Liver (tissue), 9 donors: ENCODE measurements around the gene CLDN16. TPM values are rescaled to one million over a fixed set of nuclear protein-coding genes. Genes with fewer than 3 reads are reported as not detected.

ENCODE experiments used
- DNase-seq: peaks from one replicate; pipeline ENCODE4 v3.0.0-alpha.2; 2017; ENCODE audit warnings: low spot score
- H3K27ac ChIP-seq, 2 donors: one replicate each; pipeline ENCODE4 v1.7.0; 2013; ENCODE audit warnings: inconsistent platforms in 2 of 2, low read length in 2 of 2, control low read depth in 1 of 2, low read depth in 1 of 2, mild to moderate bottlenecking in 1 of 2
- H3K27me3 ChIP-seq, 4 donors: one replicate each; pipeline versions ENCODE4 v1.6.1 to v1.7.0; 2013; ENCODE audit warnings: low read length in 3 of 4, inconsistent platforms in 1 of 4, mild to moderate bottlenecking in 1 of 4, moderate library complexity in 1 of 4; ENCODE audit not compliant: control insufficient read depth in 4 of 4, insufficient read depth in 4 of 4
- H3K36me3 ChIP-seq, 4 donors: one replicate each; pipeline versions ENCODE4 v1.6.1 to v1.7.0; 2013; ENCODE audit warnings: low read length in 3 of 4, mild to moderate bottlenecking in 3 of 4, low read depth in 1 of 4, moderate library complexity in 1 of 4; ENCODE audit not compliant: control insufficient read depth in 4 of 4, insufficient read depth in 3 of 4
- H3K4me1 ChIP-seq, 4 donors: one replicate each; pipeline versions ENCODE4 v1.6.1 to v1.7.0; 2013; ENCODE audit warnings: low read length in 3 of 4, mild to moderate bottlenecking in 3 of 4, moderate library complexity in 1 of 4; ENCODE audit not compliant: control insufficient read depth in 4 of 4, insufficient read depth in 4 of 4
- H3K4me3 ChIP-seq, 3 donors: one replicate each; pipeline versions ENCODE4 v1.6.1 to v1.7.0; 2013; ENCODE audit warnings: low read length in 3 of 3, control low read depth in 1 of 3, low read depth in 1 of 3, mild to moderate bottlenecking in 1 of 3
- H3K9ac ChIP-seq, 2 donors: one replicate each; pipeline ENCODE4 v1.7.0; 2013; ENCODE audit warnings: low read length in 2 of 2, mild to moderate bottlenecking in 2 of 2, moderate library complexity in 2 of 2, control low read depth in 1 of 2, low read depth in 1 of 2
- H3K9me3 ChIP-seq, 4 donors: one replicate each; pipeline versions ENCODE4 v1.6.1 to v1.7.0; 2013; ENCODE audit warnings: low read length in 3 of 4; ENCODE audit not compliant: control insufficient read depth in 4 of 4
- EGR1 ChIP-seq, 2 donors: IDR thresholded peaks; 2 replicates each; pipeline ENCODE4 v1.6.1; 2016 to 2018; ENCODE audit warnings: antibody characterized with exemption in 2 of 2, low read depth in 2 of 2
- FOXA1 ChIP-seq: IDR thresholded peaks from 2 replicates; pipeline ENCODE4 v1.6.1; 2016; ENCODE audit warnings: antibody characterized with exemption
- FOXA2 ChIP-seq: IDR thresholded peaks from 2 replicates; pipeline ENCODE4 v1.6.1; 2016; ENCODE audit warnings: antibody characterized with exemption
- HNF4A ChIP-seq, 2 donors: conservative IDR thresholded peaks; 2 replicates each; pipeline ENCODE4 v1.6.1; 2016; ENCODE audit warnings: antibody characterized with exemption in 2 of 2, mild to moderate bottlenecking in 2 of 2
- HNF4G ChIP-seq: IDR thresholded peaks from 2 replicates; pipeline ENCODE4 v1.6.1; 2016; ENCODE audit warnings: antibody characterized with exemption
- NR2F2 ChIP-seq: IDR thresholded peaks from 2 replicates; pipeline ENCODE4 v1.6.1; 2016; ENCODE audit warnings: antibody characterized with exemption
- SP1 ChIP-seq: IDR thresholded peaks from 2 replicates; pipeline ENCODE4 v1.6.1; 2018; ENCODE audit warnings: antibody characterized with exemption, mild to moderate bottlenecking
- TAF1 ChIP-seq: conservative IDR thresholded peaks from 2 replicates; pipeline ENCODE4 v1.6.1; 2016; ENCODE audit warnings: antibody characterized with exemption, mild to moderate bottlenecking
- YY1 ChIP-seq: IDR thresholded peaks from 2 replicates; pipeline ENCODE4 v1.6.1; 2016; ENCODE audit warnings: antibody characterized with exemption, mild to moderate bottlenecking
- WGBS: extraction: QIAGEN DNeasy Blood & Tissue Kit; methylation state at CpG from one replicate; pipeline ENCODE4 v1.1.7; 2013; 5-methylcytosine and 5-hydroxymethylcytosine counted together
- polyA plus RNA-seq, 2 donors: library from polyadenylated mRNA; stranded (reverse) in 1 of 2; unstranded in 1 of 2; fragments of 200-250 nt in 1 of 2; fragments of >200 nt in 1 of 2; fragmentation: Nextera tagmentation in 1 of 2; extraction: Ambion mirVana in 1 of 2; gene quantifications; one replicate each; pipeline versions ENCODE4 v1.2.1 to v1.2.3, GENCODE V29; 2013 to 2015
- total RNA-seq, 2 donors: library from RNA; depleted of rRNA; stranded (reverse); fragments of >200 nt; gene quantifications; one replicate each; pipeline ENCODE4 v1.2.3, GENCODE V29; 2014
- TF ChIP-seq, protein P1 (sequence below): fragments of 150-350 bp; IDR thresholded peaks from 2 replicates; pipeline ENCODE4 v1.5.1; 2017; ENCODE audit warnings: improper control_type of control experiment, low read depth, low read length; ENCODE audit not compliant: missing input control
- TF ChIP-seq, protein P2 (sequence below): IDR thresholded peaks from 2 replicates; pipeline ENCODE4 v1.6.1; 2016; ENCODE audit warnings: antibody characterized with exemption
- TF ChIP-seq, protein P3 (sequence below): IDR thresholded peaks from 2 replicates; pipeline ENCODE4 v1.6.1; 2016; ENCODE audit warnings: antibody characterized with exemption, mild to moderate bottlenecking
- TF ChIP-seq, protein P4 (sequence below): IDR thresholded peaks from 2 replicates; pipeline ENCODE4 v1.6.1; 2016; ENCODE audit warnings: antibody characterized with exemption
- TF ChIP-seq, protein P5 (sequence below): IDR thresholded peaks from 2 replicates; pipeline ENCODE4 v1.6.1; 2016; ENCODE audit warnings: antibody characterized with exemption
- donor health status: healthy.
- donor health status: healthy.
- donor health status: healthy.
- donor health status: healthy.
- donor health status: healthy.

Gene CLDN16
- total and polyA plus RNA-seq, 4 donors, result 0.22 to 0.89 (median 0.70) TPM

DNA sequence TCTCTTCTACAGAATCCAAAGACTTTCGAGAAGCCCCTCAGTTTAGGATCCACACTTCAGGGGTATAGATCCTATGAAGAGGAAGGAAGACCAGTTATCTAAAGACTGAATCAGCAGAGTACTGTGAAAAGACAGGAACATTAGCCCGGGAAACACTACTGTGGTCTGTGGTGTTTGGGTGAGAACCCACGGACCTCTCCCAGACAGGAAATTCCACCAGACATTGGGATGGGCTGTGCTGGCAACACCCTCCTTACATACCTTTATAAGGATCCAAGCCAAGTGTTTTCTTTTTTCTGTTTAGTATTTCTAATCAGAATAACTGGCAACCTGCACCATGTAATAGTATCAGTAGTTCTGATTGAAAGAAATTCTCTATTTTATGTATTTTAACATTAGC is 47.7 kb downstream of the CLDN16 start:
- DNase-seq, result no peak
- Histone ChIP-seq H3K36me3 (no peaks in the 10 kb centered on the region), H3K27me3 (no peaks in the 10 kb centered on the region), H3K9ac (no peak overlapping the region), H3K27ac (no peak overlapping the region), H3K4me1 (no peaks in the 10 kb centered on the region), H3K9me3 (no peaks in the 10 kb centered on the region), H3K4me3 (no peak overlapping the region)
- TF ChIP-seq HNF4A (conservative IDR thresholded peaks at IDR 0.05), result no peak
- TF ChIP-seq EGR1 (IDR thresholded peaks at IDR 0.05; ENCODE audit: low read depth in 2 of 2), result no peak
- TF ChIP-seq FOXA1, result no peak
- TF ChIP-seq, protein P1, sequence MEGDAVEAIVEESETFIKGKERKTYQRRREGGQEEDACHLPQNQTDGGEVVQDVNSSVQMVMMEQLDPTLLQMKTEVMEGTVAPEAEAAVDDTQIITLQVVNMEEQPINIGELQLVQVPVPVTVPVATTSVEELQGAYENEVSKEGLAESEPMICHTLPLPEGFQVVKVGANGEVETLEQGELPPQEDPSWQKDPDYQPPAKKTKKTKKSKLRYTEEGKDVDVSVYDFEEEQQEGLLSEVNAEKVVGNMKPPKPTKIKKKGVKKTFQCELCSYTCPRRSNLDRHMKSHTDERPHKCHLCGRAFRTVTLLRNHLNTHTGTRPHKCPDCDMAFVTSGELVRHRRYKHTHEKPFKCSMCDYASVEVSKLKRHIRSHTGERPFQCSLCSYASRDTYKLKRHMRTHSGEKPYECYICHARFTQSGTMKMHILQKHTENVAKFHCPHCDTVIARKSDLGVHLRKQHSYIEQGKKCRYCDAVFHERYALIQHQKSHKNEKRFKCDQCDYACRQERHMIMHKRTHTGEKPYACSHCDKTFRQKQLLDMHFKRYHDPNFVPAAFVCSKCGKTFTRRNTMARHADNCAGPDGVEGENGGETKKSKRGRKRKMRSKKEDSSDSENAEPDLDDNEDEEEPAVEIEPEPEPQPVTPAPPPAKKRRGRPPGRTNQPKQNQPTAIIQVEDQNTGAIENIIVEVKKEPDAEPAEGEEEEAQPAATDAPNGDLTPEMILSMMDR, result no peak
- no peak for TF ChIP-seq SP1
- 76% methylated on average over 3 of the region's 3 CpGs for WGBS

DNA sequence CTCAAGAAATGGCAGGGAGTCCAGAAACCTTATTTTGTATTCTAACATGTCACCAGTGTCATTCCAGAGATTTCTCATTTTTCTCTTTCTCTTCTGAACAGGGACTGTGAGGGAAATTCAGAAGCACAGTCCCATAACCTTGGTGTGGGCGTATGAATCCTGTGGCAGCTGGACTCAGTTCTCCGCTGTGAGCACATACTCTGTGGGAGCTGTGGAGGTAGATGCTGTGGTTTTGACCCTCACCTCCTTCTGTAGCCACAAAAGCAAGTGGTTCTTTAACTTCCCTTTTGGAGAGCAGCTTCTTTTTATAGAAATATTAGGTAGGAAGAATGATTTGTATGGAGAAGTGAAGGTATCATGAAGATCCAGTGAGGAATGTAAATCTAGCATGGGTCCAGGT is 48.4 kb downstream of the CLDN16 start:
- H3K36me3 ChIP-seq, result no peaks in the 10 kb centered on the region
- H3K9me3 ChIP-seq, result no peaks in the 10 kb centered on the region
- H3K27ac ChIP-seq, result no peak overlapping the region
- H3K4me1 ChIP-seq, result no peaks in the 10 kb centered on the region
- H3K4me3 ChIP-seq, result no peak overlapping the region
- no peak for TF ChIP-seq NR2F2
- TF ChIP-seq HNF4A (conservative IDR thresholded peaks at IDR 0.05), result no peak
- TF ChIP-seq TAF1, result no peak
- TF ChIP-seq EGR1 (IDR thresholded peaks at IDR 0.05; ENCODE audit: low read depth in 2 of 2), result no peak
- no peak for TF ChIP-seq FOXA2
- TF ChIP-seq FOXA1, result no peak
- TF ChIP-seq YY1, result no peak
- TF ChIP-seq, protein P1, result no peak
- TF ChIP-seq, protein P2, sequence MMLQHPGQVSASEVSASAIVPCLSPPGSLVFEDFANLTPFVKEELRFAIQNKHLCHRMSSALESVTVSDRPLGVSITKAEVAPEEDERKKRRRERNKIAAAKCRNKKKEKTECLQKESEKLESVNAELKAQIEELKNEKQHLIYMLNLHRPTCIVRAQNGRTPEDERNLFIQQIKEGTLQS, result no peak
- TF ChIP-seq, protein P3, sequence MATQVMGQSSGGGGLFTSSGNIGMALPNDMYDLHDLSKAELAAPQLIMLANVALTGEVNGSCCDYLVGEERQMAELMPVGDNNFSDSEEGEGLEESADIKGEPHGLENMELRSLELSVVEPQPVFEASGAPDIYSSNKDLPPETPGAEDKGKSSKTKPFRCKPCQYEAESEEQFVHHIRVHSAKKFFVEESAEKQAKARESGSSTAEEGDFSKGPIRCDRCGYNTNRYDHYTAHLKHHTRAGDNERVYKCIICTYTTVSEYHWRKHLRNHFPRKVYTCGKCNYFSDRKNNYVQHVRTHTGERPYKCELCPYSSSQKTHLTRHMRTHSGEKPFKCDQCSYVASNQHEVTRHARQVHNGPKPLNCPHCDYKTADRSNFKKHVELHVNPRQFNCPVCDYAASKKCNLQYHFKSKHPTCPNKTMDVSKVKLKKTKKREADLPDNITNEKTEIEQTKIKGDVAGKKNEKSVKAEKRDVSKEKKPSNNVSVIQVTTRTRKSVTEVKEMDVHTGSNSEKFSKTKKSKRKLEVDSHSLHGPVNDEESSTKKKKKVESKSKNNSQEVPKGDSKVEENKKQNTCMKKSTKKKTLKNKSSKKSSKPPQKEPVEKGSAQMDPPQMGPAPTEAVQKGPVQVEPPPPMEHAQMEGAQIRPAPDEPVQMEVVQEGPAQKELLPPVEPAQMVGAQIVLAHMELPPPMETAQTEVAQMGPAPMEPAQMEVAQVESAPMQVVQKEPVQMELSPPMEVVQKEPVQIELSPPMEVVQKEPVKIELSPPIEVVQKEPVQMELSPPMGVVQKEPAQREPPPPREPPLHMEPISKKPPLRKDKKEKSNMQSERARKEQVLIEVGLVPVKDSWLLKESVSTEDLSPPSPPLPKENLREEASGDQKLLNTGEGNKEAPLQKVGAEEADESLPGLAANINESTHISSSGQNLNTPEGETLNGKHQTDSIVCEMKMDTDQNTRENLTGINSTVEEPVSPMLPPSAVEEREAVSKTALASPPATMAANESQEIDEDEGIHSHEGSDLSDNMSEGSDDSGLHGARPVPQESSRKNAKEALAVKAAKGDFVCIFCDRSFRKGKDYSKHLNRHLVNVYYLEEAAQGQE, result no peak
- TF ChIP-seq, protein P4, sequence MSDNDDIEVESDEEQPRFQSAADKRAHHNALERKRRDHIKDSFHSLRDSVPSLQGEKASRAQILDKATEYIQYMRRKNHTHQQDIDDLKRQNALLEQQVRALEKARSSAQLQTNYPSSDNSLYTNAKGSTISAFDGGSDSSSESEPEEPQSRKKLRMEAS, result no peak
- TF ChIP-seq HNF4G, result no peak
- TF ChIP-seq, protein P5, sequence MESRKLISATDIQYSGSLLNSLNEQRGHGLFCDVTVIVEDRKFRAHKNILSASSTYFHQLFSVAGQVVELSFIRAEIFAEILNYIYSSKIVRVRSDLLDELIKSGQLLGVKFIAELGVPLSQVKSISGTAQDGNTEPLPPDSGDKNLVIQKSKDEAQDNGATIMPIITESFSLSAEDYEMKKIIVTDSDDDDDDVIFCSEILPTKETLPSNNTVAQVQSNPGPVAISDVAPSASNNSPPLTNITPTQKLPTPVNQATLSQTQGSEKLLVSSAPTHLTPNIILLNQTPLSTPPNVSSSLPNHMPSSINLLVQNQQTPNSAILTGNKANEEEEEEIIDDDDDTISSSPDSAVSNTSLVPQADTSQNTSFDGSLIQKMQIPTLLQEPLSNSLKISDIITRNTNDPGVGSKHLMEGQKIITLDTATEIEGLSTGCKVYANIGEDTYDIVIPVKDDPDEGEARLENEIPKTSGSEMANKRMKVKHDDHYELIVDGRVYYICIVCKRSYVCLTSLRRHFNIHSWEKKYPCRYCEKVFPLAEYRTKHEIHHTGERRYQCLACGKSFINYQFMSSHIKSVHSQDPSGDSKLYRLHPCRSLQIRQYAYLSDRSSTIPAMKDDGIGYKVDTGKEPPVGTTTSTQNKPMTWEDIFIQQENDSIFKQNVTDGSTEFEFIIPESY, result no peak
- TF ChIP-seq SP1, result no peak
- 80% methylated on average over 2 of the region's 2 CpGs for WGBS
- DNase-seq, result no peak
- H3K9ac ChIP-seq, result no peak overlapping the region
- H3K27me3 ChIP-seq, result no peaks in the 10 kb centered on the region
